22Rv1 (cell line): Measurements from ENCODE around the gene SPIRE1.

Experiments used
- CTCF ChIP-seq: fragments of 450-650 bp; IDR thresholded peaks from 2 replicates; pipeline ENCODE4 v1.5.1; 2017; ENCODE audit warnings: mild to moderate bottlenecking
- ZFX ChIP-seq: fragments of 450-650 bp; IDR thresholded peaks from 2 replicates; pipeline ENCODE4 v1.6.1; 2017; ENCODE audit warnings: antibody characterized with exemption, borderline replicate concordance

DNA sequence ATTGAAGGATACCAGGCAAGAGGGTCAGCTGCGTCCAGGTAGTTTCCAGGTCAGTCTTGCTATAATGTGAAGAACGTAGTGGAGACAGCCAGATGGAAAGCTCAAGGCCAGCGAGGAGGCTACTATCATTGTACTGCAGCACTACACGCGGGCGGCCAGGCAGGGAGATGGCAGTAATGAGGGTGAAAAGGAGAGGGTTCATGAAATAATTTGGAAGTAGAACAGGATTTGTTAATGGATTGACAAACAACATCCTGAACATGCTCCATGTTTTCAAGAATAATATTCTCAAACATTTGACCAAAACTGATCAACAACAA is 17.1 kb downstream of the SPIRE1 start:
- no peak for TF ChIP-seq CTCF
- TF ChIP-seq ZFX: no peak
